ENCODE measurements around the gene ZNF248.

- TF ChIP-seq POLR2A (IDR thresholded peaks at IDR 0.05) (no peak), CTCF (IDR thresholded peaks at IDR 0.05) (no peak)
These were observed 37.6 kb downstream of the ZNF248 start for GRCh38 chr10:37819797-37820196.
